Adrenal gland (tissue), 5 donors: ENCODE measurements around the gene SYNRG.

Source experiments
- POLR2A ChIP-seq, 2 donors: fragments of 450-650 bp; IDR thresholded peaks; one replicate each; pipeline ENCODE4 v1.6.1; 2017; ENCODE audit warnings: antibody characterized with exemption in 2 of 2, mild to moderate bottlenecking in 2 of 2, moderate library complexity in 1 of 2
- TF ChIP-seq, protein P1 (sequence below), 6 experiments: fragments of 450-650 bp in 4 of 6; fragments of 200-600 bp in 2 of 6; sonication (generic) in 1 of 6; IDR thresholded peaks; 1 replicate in 5 of 6; 2 replicates in 1 of 6; pipeline versions ENCODE4 v1.5.1 to v1.8.0; 2016 to 2021; ENCODE audit warnings: antibody characterized with exemption in 6 of 6, mild to moderate bottlenecking in 2 of 6, moderate library complexity in 1 of 6
- donor health status: DM: no; HTN: no; CAD: no.

- no peak for TF ChIP-seq POLR2A (IDR thresholded peaks at IDR 0.05)
- TF ChIP-seq, protein P1, sequence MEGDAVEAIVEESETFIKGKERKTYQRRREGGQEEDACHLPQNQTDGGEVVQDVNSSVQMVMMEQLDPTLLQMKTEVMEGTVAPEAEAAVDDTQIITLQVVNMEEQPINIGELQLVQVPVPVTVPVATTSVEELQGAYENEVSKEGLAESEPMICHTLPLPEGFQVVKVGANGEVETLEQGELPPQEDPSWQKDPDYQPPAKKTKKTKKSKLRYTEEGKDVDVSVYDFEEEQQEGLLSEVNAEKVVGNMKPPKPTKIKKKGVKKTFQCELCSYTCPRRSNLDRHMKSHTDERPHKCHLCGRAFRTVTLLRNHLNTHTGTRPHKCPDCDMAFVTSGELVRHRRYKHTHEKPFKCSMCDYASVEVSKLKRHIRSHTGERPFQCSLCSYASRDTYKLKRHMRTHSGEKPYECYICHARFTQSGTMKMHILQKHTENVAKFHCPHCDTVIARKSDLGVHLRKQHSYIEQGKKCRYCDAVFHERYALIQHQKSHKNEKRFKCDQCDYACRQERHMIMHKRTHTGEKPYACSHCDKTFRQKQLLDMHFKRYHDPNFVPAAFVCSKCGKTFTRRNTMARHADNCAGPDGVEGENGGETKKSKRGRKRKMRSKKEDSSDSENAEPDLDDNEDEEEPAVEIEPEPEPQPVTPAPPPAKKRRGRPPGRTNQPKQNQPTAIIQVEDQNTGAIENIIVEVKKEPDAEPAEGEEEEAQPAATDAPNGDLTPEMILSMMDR (IDR thresholded peaks at IDR 0.05) = no peak
Observed at GRCh38 chr17:37494401-37494831, 114.8 kb downstream of the SYNRG start.
